HG02852 (cell line): ENCODE measurements around the gene CCDC192.
"Not testable (repeated sequence)": the region's sequence is repeated elsewhere in the genome, so short reads cannot be mapped to it uniquely, and the experiment has no call there.

Experiments
- ATAC-seq: cut with Tn5 transposase; IDR thresholded peaks from one replicate; pipeline ENCODE4 v1.9.1; 2021; ENCODE audit warnings: mild to moderate bottlenecking, moderate library complexity; ENCODE audit not compliant: unreplicated experiment

CCDC192 gene

GRCh38 chr5:127839496-127840197, 136.5 kb downstream of the CCDC192 start:
- peak; percentile 62 for ATAC-seq

- ATAC-seq = peak; percentile 68
Observed at GRCh38 chr5:127840198-127840524, 137.0 kb downstream of the CCDC192 start.

- ATAC-seq = no peak
Observed at GRCh38 chr5:127840809-127841208, 137.6 kb downstream of the CCDC192 start.

- no peak for ATAC-seq
Observed at GRCh38 chr5:127844581-127845021, 141.4 kb downstream of the CCDC192 start.

GRCh38 chr5:127846884-127847283, 143.7 kb downstream of the CCDC192 start:
- ATAC-seq = no peak

GRCh38 chr5:127847641-127848040, 144.4 kb downstream of the CCDC192 start:
- not testable (repeated sequence) for ATAC-seq

GRCh38 chr5:127848098-127848497, 144.9 kb downstream of the CCDC192 start:
- no peak for ATAC-seq

- no peak for ATAC-seq
Observed at GRCh38 chr5:127849408-127849807, 146.2 kb downstream of the CCDC192 start.

- ATAC-seq = no peak
Observed at GRCh38 chr5:127849891-127850290, 146.7 kb downstream of the CCDC192 start.

- ATAC-seq = no peak
Observed at GRCh38 chr5:127851964-127852363, 148.8 kb downstream of the CCDC192 start.

GRCh38 chr5:127854520-127854919, 151.3 kb downstream of the CCDC192 start:
- ATAC-seq = no peak

GRCh38 chr5:127856292-127856691, 153.1 kb downstream of the CCDC192 start:
- peak; percentile 77 for ATAC-seq

GRCh38 chr5:127858116-127858784, 155.1 kb downstream of the CCDC192 start:
- ATAC-seq = no peak

- no peak for ATAC-seq
Observed at GRCh38 chr5:127860291-127860690, 157.1 kb downstream of the CCDC192 start.

GRCh38 chr5:127863161-127863560, 160.0 kb downstream of the CCDC192 start:
- ATAC-seq = no peak

- ATAC-seq = no peak
Observed at GRCh38 chr5:127863610-127864395, 160.6 kb downstream of the CCDC192 start.

- no peak for ATAC-seq
Observed at GRCh38 chr5:127864511-127864910, 161.3 kb downstream of the CCDC192 start.

- ATAC-seq = no peak
Observed at GRCh38 chr5:127865273-127865672, 162.1 kb downstream of the CCDC192 start.

GRCh38 chr5:127867022-127867783, 164.0 kb downstream of the CCDC192 start:
- ATAC-seq = no peak

- peak; percentile 36 for ATAC-seq
Observed at GRCh38 chr5:127870914-127871313, 167.7 kb downstream of the CCDC192 start.
